H7 (cell line): ENCODE data around the gene MGLL. TPM values are rescaled to one million over a fixed set of nuclear protein-coding genes. Genes with fewer than 3 reads are reported as not detected.
A peak's percentile ranks its signal among the peaks of the same experiment; 100 is the strongest.

Experiments
- DNase-seq: peaks from one replicate; pipeline ENCODE4 v3.0.0; 2012
- H3K27me3 ChIP-seq: 2 replicates; pipeline ENCODE4 v1.6.0; 2011; ENCODE audit warnings: mild to moderate bottlenecking, low read length; ENCODE audit not compliant: control insufficient read depth, insufficient read depth
- H3K36me3 ChIP-seq: replicated peaks from 2 replicates; pipeline ENCODE4 v1.5.1; 2011; ENCODE audit warnings: low read length; ENCODE audit not compliant: control insufficient read depth, insufficient read depth
- H3K4me3 ChIP-seq: 2 replicates; pipeline ENCODE4 v1.5.1; 2011; ENCODE audit warnings: low read depth, mild to moderate bottlenecking, control low read depth, low read length, moderate library complexity; ENCODE audit not compliant: insufficient read depth
- total RNA-seq: library from RNA; depleted of rRNA; stranded (reverse); fragments of >200 nt; shearing (Covaris generic); gene quantifications from 2 replicates; pipeline ENCODE4 v1.2.3, GENCODE V29; 2014

MGLL gene
- total RNA-seq, 1 experiment from 2014 or later: 0.31 TPM

GRCh38 chr3:127848131-127849129, 26.1 kb upstream of the MGLL start:
- Histone ChIP-seq H3K27me3 (no peaks in the 10 kb centered on the region), H3K36me3 (no peaks in the 10 kb centered on the region), H3K4me3 (no peak overlapping the region)
- DNase-seq: no peak

- no peak for DNase-seq
- no peak overlapping the region for H3K4me3 ChIP-seq
- H3K36me3 ChIP-seq: no peaks in the 10 kb centered on the region
- no peaks in the 10 kb centered on the region for H3K27me3 ChIP-seq
Measured at GRCh38 chr3:127847236-127847720, 25.0 kb upstream of the MGLL start.

DNA sequence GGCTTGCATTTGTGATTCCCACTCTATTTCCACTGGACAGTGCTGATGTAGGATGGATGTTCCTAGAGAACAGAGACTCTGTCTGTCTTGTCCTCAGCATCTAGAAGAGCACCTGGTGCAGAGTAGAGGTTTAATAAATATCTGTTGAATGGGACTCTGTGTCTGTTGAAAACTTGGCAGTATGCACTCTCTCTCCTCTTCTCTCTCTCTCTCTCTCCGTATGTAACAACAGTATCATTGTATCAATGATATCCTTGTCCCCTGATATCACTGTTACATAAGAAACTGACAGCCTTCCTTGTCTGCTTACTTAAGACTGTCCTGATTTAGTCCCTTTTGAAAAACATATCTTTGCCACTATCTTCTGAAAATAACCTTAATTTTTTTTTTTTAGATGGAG, 24.3 kb upstream of the MGLL start:
- Histone ChIP-seq H3K27me3 (no peaks in the 10 kb centered on the region), H3K4me3 (no peak overlapping the region), H3K36me3 (no peaks in the 10 kb centered on the region)
- no peak for DNase-seq

DNA sequence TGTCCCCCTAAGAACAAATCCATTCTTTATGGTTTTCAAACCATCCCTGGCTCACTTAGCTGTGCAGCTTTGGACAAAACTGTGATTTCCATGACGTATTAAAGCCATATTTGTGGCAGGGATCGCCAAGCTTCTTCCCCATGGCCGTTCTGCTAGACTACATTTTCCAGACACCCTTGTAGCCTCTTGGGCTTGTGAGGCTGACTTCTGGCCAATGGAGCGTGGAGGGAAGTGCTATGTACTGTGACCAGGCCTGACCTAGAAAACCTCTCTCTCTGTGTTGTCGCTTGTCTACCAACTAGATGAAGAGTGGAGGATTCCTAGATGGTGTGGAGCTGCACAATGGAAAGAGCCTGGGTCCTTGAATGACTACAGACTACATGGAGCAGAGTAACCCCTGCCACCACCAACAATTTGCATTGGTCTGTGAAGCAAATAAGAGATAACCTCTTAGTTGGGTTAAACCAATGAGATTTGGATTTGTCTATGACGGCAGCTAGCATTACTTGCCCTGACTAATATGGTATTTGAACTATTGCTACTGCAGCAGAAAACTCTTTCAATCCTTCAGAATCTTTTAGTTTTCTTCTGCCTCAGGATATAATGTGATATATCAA, 22.1 kb upstream of the MGLL start:
- H3K36me3 ChIP-seq: no peaks in the 10 kb centered on the region
- DNase-seq: no peak

DNA sequence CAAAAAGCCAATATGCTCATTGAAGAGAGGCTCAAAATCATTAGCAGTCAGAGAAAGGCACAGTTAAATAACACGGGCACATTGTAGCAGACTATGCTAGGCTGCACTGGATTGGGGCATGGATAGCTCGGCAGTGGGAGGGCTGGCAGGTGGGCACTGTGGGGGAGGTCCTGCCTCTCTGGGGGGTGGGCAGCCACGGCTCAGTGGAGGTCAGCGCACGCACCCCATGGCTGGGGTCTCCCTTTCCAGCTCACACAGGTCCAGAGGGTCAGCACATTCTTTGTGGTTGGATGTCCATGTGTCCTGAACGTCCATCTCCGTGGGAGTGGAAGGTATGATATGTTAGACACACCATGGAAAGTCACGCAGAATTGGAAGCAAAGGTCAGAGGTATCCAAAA, 18.4 kb upstream of the MGLL start:
- H3K27me3 ChIP-seq: no peaks in the 10 kb centered on the region
- DNase-seq: no peak
- H3K36me3 ChIP-seq: no peaks in the 10 kb centered on the region
- no peak overlapping the region for H3K4me3 ChIP-seq

More for the DNA sequence above, 22.1 kb upstream of the MGLL start:
- H3K4me3 ChIP-seq: no peak overlapping the region
- H3K27me3 ChIP-seq: no peaks in the 10 kb centered on the region

DNA sequence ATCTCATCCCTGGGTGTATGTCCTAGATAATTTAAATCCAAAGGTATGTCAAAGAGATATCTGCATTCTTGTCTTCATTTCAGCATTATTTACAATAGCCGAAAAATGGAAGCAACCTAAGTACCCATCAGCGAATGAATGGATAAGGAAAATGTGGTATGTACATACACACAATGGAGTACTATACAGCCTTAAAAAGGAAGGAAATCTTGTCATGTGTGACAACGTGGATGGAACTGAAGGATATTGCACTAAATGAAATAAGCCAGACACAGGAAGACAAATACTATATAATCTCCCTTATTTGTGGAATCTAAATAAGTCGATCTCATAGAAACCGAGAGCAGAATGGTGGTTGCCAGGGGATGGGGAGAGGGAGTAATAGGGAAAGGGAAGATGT, 16.8 kb upstream of the MGLL start:
- no peak for DNase-seq
- Histone ChIP-seq H3K4me3 (no peak overlapping the region), H3K36me3 (no peaks in the 10 kb centered on the region), H3K27me3 (no peaks in the 10 kb centered on the region)

DNA sequence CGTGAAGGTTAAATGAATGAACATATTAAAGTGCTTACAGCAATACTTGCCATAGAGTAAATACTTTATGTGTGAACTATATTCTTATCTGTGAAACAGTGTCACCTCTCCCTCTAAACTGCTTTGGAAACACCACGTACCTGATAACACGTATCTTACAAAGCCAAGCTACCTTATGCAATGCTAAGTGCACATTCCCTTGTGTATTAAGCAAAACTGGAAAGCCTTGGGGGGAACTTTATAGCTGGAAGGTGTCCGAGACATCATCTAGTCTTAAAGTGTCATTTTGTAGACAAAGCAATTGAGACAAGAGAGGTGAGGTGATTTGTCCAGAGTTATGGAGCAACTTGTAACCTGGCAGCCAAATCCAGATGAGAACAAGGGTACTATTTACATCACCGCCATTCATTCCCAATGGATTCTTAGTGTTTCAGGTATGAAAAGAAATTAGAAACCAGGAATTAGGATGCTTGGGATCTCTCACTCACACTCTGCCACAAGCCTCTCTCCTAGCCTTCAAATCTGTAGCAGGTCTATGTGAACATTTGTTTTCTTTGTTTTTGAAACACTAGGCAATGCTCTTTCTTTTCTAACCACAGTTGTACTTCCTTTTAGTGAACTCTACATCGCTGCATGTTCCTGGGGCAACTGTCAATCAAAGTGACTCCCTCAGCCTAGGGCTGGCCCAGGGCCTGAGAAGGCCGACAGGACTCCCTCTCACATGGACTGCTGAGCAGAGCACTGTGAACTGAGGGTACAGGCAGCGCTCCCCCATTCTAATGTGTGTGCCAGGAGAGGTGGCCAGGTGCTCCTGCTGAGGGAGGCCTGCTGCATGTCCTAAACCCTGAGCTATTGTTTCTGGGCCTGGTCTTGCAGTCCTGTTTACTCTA, 13.9 kb upstream of the MGLL start:
- Histone ChIP-seq H3K4me3 (no peak overlapping the region), H3K27me3 (no peaks in the 10 kb centered on the region), H3K36me3 (no peaks in the 10 kb centered on the region)
- peak; percentile 30 for DNase-seq

DNA sequence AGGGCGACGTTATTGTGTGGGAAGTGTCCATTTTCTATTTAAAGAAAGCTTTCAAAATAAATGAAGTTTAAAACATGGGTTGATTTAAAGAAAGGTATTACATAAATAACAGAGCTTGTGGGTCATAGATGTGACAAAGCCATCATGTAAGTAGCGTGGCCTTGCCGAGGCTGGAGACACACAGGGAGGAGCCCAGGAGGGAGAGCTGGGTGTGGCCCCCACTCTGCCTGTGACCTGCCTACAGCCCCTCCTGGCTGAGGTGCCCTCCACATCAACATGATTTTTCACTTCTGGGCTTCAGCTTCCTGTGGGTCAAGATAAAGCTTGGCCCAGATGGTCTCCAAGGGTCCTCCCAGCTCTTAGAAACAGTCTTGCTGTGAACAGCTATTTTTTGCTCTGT, 12.5 kb upstream of the MGLL start:
- Histone ChIP-seq H3K27me3 (no peaks in the 10 kb centered on the region), H3K36me3 (no peaks in the 10 kb centered on the region), H3K4me3 (no peak overlapping the region)
- DNase-seq: no peak

- Histone ChIP-seq H3K27me3 (no peaks in the 10 kb centered on the region), H3K4me3 (no peak overlapping the region), H3K36me3 (no peaks in the 10 kb centered on the region)
- no peak for DNase-seq
Measured at GRCh38 chr3:127833281-127834032, 11.1 kb upstream of the MGLL start.

- Histone ChIP-seq H3K4me3 (no peak overlapping the region), H3K36me3 (no peaks in the 10 kb centered on the region), H3K27me3 (no peaks in the 10 kb centered on the region)
- DNase-seq: peak; percentile 87
Measured at GRCh38 chr3:127831723-127832172, 9.4 kb upstream of the MGLL start.

DNA sequence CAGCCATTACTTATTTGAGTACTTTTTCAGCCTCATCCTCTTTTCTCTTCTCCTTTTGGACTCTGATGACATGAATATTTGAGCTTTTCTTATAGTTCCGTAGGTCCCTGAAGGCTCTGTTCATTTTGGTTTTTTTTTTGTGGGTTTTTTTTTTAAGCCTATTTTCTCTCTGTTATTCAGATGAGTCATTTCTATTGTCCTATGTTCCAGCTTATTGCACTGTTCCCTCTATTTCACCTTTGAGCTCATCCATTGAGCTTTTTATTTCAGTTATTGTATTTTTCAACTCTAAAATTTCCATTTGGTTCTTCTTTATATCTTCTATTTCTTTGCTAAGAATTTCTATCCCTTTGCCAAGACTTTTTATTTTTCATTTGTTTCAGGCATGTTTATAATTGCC, 7.2 kb upstream of the MGLL start:
- Histone ChIP-seq H3K27me3 (no peaks in the 10 kb centered on the region), H3K36me3 (no peaks in the 10 kb centered on the region), H3K4me3 (no peak overlapping the region)
- DNase-seq: no peak

DNA sequence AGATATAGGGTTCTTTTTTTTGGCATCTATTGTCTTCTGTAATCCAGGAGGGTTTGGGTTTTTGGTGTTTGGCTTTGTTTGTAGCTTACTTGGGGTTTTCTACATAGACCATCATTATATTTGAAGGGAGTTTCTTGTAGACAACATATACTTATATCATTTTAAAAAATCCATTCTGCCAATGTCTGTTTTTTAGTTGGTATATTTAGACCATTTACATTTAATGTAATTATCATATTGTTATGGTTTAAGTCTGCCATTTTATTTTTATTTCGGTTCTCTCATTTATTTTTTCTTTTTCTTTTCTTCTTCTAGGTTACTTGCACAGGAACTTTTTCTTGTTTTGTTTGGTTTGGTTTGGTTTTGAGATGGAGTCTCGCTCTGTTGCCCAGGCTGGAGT, 5.5 kb upstream of the MGLL start:
- no peaks in the 10 kb centered on the region for H3K36me3 ChIP-seq
- H3K27me3 ChIP-seq: peaks cover 13% of the 10 kb centered on the region
- no peak overlapping the region for H3K4me3 ChIP-seq
- no peak for DNase-seq

GRCh38 chr3:127825756-127826155, 3.4 kb upstream of the MGLL start:
- H3K27me3 ChIP-seq: peaks cover 27% of the 10 kb centered on the region
- H3K4me3 ChIP-seq: no peak overlapping the region
- DNase-seq: no peak
- H3K36me3 ChIP-seq: no peaks in the 10 kb centered on the region
